ELF-1 (cell line): ENCODE data around the gene MTMR2.
"Not testable (repeated sequence)": the region's sequence is repeated elsewhere in the genome, so short reads cannot be mapped to it uniquely, and the experiment has no call there.

Source experiments
- DNase-seq: peaks from one replicate; pipeline ENCODE4 v3.0.0-alpha.2; 2016; ENCODE audit warnings: low read depth, low spot score

MTMR2 gene

GRCh38 chr11:95884802-95885201 is 39.1 kb downstream of the MTMR2 start:
- no peak for DNase-seq

GRCh38 chr11:95884376-95884775 is 39.5 kb downstream of the MTMR2 start:
- no peak for DNase-seq

GRCh38 chr11:95883381-95883780 is 40.5 kb downstream of the MTMR2 start:
- no peak for DNase-seq

- DNase-seq = no peak
These were observed 46.6 kb downstream of the MTMR2 start for GRCh38 chr11:95877291-95877690.

GRCh38 chr11:95870877-95871276 is 53.0 kb downstream of the MTMR2 start:
- not testable (repeated sequence) for DNase-seq

GRCh38 chr11:95867105-95867504 is 56.8 kb downstream of the MTMR2 start:
- no peak for DNase-seq

- no peak for DNase-seq
These were observed 60.3 kb downstream of the MTMR2 start for GRCh38 chr11:95863486-95864140.

- DNase-seq = not testable (repeated sequence)
These were observed 63.9 kb downstream of the MTMR2 start for GRCh38 chr11:95860024-95860423.

GRCh38 chr11:95854362-95854761 is 69.5 kb downstream of the MTMR2 start:
- not testable (repeated sequence) for DNase-seq

- no peak for DNase-seq
These were observed 70.0 kb downstream of the MTMR2 start for GRCh38 chr11:95853862-95854261.

GRCh38 chr11:95853138-95853537 is 70.8 kb downstream of the MTMR2 start:
- DNase-seq = no peak

GRCh38 chr11:95850137-95850536 is 73.8 kb downstream of the MTMR2 start:
- no peak for DNase-seq

- peak; percentile 11 for DNase-seq
These were observed 74.7 kb downstream of the MTMR2 start for GRCh38 chr11:95849087-95849825.

- no peak for DNase-seq
These were observed 78.7 kb downstream of the MTMR2 start for GRCh38 chr11:95845167-95845566.

- DNase-seq = peak; percentile 63
These were observed 88.0 kb downstream of the MTMR2 start for GRCh38 chr11:95835768-95836488.

- DNase-seq = no peak
These were observed 88.6 kb downstream of the MTMR2 start for GRCh38 chr11:95835351-95835750.

GRCh38 chr11:95833378-95833777 is 90.5 kb downstream of the MTMR2 start:
- no peak for DNase-seq

GRCh38 chr11:95832763-95833162 is 91.1 kb downstream of the MTMR2 start:
- no peak for DNase-seq

- no peak for DNase-seq
These were observed 92.6 kb downstream of the MTMR2 start for GRCh38 chr11:95831198-95831883.

GRCh38 chr11:95829580-95830259 is 94.2 kb downstream of the MTMR2 start:
- no peak for DNase-seq

- no peak for DNase-seq
These were observed 96.2 kb downstream of the MTMR2 start for GRCh38 chr11:95827696-95828095.
